ENCODE measurements around the gene VKORC1.
"Not testable (repeated sequence)": the region's sequence is repeated elsewhere in the genome, so short reads cannot be mapped to it uniquely, and the experiment has no call there.

VKORC1 gene

DNA sequence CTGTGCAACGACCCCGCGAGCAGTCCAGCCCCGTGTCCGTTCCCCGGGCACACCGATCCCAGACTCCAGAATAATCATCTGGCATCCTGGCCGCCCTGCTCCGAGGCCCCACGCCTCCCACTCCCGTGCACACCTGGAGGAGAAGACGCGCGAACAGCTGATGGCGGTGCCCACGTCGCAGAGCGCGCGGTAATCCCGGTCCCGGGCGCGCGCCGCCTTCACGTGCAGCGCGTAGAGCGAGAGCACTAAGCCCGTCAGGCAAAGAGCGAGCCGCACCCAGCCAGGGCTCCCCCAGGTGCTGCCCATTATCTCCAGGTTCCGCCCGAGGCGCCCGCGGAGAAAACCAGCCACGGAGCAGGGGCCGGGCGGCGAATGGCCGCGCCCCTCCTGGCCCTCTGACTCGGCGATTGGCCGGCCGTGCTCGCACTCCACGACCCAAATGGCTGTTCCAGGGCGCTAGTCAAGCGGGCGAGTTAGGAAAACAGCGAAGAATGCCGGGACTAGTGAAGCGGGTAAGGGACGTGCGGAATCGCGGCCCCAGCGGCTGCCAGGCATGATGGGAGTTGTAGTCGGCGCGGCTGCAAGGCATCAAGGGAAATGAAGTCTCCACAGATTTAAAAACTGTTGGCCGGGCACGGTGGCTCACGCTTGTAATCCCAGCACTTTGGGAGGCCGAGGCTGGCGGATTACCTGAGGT lies at the start of gene VKORC1:
Gene VKORC1 (minus strand): TSS at position 374 of the 697 bp plus-strand sequence. CDS start 68 bp downstream, at position 306.
- DNase-seq (ENCODE audit: low read depth): peak; percentile 70

DNA sequence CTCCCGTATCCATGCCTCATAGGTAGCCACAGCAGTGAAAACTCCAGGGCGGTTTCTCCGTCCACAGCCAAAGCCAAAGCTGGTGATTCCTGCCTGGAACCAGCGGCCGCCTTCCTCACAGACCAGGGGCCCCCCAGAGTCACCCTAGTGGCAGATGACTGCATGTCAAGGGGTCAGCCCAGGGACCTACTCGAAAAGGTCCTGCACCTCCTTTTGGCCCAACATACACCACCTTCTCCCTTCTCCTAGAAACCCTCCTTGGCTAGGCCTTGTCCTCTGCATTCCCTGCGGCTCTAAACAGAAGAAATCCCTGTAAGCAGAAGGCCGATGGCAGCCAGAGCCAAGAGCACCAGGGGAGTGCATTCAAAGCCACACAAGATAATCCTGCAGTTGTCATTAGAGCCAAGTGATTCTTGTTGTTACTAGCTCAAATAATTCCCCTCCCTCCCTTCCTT lies 49.1 kb upstream of the VKORC1 start:
- no peak for DNase-seq (ENCODE audit: low read depth)

DNA sequence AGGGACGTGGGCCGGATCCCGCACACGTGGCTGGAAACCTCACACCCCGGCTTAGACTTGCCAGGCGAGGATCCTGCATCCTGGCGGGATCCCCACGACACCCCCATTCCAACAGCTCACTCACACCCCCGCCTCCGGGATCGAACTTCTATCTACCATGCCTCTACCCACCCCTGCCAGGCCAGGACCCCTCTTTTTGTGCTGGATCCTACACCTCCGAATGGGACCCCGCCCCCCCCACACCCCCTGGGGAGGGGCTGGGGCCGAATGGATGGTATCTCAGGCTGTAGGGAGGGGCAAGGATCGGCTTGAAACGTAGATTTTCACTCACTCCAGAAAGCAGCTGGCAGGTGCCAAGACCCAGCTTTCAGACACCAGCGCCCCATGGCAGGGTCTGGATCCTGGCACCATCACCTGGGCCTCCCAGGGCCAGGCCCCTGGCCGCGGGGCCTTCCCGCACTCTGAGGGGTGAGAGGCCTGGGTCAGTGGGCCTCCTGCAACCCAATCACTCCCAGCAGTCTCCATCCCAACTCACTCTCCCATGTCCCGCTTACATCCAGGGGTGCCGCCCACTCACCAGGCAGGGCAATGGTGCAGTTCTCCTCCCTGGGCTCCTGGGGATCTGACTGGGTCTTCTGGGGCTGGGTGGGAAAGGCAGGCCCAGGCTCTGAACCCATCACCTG lies 48.6 kb upstream of the VKORC1 start:
- no peak for DNase-seq (ENCODE audit: low read depth)

DNA sequence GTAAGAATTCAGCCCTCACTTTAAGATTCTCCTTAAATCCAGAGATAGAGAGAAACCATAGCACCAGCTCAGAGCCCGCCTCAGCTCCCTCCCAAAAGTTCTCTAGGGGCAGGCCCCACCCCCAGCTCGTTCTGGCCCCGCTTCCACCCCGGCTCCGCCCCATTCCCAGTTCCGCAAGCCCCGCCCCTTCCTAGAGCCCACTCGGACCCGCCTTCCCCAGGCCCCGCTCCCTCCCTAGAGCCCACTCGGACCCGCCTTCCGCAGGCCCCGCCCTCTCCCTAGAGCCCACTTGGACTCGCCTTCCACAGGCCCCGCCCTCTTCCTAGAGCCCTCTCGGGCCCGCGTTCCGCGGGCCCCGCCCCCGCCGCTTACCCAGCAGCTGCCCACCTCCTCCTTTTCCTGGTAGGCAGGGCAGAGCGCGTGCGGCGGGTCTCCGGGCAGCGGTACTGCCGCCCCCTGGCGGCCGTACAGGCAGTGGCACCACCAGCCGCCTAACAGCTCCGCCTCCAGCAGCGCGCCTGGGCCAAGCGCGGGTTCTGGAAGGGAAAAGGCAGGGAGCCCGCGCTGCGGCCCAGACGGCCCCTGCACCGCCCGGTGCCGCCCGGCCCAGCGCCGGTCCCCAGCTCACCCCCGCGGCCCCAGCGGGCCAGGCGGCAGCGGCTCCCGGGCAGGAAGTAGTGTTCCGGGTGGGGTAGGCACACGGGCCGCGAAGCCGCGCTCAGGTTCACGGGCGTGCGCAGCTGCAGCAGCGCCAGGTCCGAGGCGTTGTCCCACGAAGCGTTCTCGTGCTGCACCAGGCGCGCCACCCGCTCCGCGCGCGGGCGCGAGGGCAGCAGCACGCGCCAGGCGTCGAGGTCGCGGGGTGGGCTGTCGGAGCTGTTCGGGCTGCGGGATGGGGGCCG lies 47.8 kb upstream of the VKORC1 start:
- DNase-seq (ENCODE audit: low read depth): peak; percentile 92

DNA sequence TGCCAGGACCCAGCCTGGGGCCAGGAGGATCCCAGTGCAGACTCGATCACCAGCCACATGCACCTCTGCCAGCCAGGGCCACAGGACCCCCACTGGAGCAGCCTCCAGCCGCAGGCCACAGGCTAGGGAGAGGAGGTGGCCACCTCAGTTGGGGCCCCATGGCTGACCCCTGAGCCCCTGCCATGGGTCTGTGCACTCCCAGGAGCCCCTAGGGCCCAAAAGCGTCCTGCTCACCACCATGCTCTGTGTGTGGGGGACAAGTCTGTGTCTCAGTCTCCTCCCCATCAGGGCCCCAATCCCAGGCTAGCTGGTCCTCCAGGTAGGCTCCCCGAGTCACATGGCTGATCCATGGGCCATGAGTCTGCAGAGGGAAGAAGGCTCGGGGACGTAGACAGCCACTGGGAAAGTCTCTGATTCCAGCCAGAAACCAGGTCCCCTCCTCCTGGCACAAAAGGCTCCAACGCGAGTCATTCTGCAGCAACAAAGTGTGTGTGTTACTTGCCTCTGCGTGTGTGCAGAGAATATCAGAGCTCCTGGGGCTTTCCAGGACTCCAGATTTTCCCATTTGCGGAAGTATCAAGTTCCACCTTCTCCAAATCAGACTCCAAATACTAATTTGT lies 47.0 kb upstream of the VKORC1 start:
- DNase-seq (ENCODE audit: low read depth): no peak

DNA sequence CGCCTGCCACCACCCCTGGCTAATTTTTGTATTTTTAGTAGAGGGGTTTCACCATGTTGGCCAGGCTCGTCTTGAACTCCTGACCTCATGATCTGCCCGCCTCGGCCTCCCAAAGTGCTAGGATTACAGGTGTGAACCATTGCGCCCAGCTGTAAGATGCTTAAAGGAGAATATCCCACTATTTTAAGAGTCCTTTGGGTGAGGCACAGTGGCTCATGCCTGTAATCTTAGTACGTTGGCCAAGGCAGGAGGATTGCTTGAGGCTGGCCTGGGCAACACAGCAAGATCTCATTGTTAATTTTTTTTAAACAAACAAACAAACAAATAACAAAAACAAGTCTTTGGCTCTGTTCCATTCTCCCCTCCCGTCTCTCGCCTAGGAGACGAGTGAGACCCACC lies 46.5 kb upstream of the VKORC1 start:
- DNase-seq (ENCODE audit: low read depth): not testable (repeated sequence)

DNA sequence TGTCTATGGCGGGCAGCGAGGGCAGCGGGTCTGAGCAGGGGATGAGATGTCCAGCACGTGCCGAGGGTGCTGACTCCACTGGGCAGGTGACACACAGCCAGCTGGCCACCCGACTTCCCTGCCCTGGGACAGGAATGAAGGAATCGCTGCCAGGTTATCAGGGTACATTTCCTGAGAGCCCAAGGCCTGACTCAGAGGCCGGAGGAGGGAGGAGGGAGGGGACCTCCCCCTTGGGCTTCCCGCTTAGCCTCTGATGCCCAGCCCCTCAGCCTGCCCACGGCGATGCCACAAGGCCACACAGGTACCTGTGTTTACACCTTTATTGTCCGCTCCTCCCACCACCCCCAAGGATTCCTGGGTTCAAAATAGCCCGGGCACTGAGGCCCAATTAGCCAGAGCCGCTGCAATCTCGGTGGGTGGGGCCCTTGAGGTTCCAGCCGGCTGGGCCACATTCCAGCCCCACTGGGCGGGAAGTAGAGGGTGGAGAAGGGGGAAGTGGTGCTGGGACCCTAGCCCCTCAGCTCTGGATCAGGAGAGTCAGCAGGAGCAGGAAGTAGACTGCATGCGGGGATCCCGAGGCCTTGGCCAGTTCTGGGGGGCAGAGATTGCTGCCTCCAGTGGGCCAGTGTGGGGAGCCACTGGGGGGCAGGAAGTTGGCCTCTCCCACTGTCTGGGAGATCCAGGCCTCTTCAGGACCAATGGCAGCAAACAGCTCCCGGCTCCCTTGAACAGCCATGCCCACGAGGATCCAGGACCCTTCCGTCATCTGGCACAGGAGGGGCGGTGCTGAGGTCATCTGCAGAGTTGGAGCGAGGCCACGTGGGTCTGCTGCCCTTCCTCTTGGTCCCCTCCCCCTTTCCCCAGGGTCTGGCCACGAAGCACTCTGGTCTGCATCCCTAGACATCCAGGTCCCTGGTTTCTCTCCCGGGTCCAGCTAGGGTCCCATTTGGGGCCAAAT lies 44.3 kb upstream of the VKORC1 start:
- no peak for DNase-seq (ENCODE audit: low read depth)

DNA sequence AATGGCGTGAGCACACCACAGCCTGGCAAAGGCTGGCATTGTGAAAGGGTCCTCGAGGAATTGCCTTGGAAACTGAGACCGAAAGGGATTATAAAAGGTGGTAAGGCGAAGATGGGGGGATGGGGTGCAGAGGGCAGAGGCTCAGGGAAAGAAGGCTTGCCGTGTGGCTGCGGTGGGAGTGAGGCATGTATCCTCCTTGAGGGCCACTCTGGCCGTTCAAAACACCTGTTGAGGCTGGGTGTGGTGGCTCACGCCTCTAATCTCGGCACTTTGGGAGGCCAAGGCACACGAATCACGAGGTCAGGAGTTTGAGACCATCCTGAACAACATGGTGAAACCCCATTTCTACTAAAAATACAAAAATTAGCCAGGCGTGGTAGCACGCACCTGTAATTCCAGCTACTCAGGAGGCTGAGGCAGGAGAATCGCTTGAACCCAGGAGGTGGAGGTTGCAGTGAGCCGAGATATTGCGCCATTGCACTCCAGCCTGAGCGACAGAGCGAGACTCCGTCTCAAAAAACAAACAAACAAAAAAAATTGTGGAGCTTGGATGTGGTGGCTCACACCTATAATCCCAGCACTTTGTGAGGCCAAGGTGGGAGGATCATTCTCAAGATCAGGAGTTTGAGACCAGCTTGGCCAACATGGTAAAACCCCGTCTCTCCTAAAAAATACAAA lies 42.4 kb upstream of the VKORC1 start:
- DNase-seq (ENCODE audit: low read depth): not testable (repeated sequence)

DNA sequence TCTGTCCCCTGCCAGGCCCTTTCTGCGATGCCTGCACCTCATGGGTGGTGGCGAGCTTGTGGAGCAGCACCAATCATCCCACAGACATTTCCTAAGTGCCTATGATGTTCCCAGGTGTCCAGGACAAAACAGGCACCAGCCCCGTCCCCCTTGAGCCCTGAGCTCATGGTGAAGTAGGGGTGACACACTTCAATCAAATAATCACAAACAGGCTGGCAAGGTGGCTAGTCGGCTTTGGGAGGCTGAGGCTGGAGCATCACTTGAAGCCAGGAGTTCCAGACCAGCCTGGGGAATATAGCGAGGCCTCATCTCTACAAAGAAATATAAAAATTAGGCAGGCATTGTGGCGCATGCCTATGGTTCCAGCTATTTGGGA lies 41.7 kb upstream of the VKORC1 start:
- no peak for DNase-seq (ENCODE audit: low read depth)

DNA sequence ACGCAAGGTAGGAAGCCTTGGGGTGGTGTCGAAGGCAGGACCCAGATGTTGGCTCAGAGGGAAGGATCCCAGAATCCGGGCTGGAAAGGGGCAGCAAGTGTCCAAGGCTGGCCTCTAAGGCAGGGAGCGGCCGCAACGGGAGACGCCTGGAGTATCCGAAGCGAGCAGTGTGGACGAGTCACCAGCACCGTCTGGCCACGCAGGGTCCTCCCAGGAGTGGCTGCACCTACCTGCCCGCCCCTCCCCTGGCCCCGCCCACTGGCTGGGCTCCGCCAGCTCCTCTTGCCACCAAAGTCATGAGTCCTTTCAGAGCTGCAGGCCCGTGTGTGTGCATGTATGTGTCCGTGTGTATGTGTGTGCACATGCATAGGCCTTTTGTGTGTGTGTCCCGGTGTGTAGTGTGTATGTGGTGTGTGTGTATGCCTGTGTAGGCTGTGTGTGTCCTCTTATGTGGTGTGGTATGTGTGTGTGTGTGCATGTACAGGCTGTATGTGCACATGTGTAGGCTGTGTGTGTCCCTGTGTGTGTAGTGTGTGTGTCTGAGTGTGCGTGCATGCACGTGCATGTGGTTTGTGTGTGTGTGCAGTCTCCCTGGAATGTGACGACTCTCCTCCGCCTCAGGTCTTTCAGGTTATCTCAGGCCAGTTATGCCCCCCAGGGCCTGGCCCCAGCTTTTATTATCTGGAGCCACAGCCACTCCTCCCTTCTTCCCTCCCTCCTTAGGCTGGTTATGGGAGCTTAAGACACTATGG lies 41.1 kb upstream of the VKORC1 start, which contains the start of gene PRSS8:
Gene PRSS8 (minus strand): TSS at position 193 of the 752 bp plus-strand sequence. CDS start 229 bp downstream, outside the sequence.
- DNase-seq (ENCODE audit: low read depth): no peak

DNA sequence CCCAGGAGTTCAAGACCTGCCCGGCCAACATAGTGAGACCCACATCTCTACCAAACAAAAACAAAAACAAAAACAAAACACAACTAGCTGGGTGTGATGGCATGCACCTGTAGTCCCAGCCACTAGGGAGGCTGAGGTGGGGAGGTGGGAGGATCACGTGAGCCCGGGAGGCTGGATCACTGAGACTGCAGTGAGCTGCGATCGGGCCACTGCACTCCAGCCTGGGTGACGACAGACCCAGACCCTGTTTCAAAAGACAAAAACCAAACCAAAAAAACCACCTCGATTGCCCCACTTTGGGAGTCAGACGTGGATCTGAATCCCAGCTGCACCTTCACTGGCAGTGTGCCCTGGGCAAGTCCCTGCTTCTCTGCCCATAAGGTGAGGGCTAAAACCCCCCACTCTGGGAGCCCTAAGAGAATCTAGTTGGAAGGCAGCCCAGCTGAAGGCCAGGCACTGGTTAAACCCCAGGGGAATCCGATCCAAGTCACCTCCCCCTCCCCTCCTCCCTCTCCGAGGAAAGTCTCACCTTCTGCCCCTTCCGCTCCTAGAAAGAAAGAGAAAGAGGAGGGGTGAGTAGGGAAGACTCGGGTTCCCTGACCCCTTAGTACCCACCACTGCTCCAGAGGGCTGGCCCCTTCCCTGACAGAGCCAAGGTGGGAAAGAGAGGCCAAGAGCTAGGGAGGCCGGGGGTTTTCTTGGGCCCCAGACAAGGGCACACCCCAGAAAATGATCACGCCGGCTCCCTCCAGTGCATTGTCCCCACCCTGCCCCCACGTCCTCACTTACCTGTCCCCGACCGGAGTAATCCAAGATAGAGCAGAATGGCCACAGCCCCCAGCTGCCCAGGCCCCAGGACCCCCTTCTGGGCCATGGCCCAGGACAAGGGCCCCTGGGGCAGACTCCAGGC lies 40.3 kb upstream of the VKORC1 start:
- no peak for DNase-seq (ENCODE audit: low read depth)

DNA sequence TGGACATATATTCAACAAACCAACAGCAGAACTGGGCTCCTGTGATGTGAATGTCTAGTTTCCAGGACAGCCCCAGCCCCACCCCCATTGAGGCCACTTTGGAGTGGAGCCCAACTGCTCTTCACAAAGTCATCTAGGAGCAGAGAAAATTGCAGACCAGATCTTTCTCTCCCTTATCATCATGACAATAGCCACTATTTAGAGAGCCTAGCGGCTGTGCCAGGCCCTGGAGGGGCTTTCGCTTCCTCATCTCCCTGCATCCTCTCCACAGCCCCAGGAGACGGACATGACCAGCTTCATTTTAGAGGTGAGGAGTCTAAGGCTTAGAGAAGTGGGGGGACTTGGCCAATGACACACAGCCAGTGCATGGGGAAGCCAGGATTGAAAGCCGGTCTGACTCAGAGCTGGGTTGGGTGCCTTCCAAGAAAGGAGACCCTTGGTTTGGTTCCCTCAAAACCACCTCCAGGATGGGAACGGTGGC lies 39.5 kb upstream of the VKORC1 start:
- no peak for DNase-seq (ENCODE audit: low read depth)

DNA sequence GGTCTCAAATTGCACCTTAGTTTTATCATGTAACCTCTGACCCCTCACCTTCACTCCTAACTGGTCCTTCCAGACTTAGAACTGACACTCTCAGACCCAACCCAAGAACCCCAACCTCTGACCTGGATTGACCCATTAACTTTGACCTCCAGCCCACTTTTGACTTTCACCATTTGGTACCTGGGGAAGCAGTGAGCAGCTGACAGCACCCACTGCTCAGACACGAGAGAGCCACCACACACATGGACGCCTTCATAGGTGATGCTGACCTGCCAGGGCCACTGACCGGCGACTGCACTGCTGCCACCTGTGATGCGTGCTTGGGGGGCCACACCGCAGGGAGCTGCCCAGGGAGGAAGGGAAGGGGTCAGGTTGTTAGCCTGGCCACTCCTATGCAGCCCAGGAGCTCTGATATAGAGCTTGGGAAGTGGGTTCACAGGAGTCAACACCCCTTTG lies 38.5 kb upstream of the VKORC1 start:
- DNase-seq (ENCODE audit: low read depth): no peak

DNA sequence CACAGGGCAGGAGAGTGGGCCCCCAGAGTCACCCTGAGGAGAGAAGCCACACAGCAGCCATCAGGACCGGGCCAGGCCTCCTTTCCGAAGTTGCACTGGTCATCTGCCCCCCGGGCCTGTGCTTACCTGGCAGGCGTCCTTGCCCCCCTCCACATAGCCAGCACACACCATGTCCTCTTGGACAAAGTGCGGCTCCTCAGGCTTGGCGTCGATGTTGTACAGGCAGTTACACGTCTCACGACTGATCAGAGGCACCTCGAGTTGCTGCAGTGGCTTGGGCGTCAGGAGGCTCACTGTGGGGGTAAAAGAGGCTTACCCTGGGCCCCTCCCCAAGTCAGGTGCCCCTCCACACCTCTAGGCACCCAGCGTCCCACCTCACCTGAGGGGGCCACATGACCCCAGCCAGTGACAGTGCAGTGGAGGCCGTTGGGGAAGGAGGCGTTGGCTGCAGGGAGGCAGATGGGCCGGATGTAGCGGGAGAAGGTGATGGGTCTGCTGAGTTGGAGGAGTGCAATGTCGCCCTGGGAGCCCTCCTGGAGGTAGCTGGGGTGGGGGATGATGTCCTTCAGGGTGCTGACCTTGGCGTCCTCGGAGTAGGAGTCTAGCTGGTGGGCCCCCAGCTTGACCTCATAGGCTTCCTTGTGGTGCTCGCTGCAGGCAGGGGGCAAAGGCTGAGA lies 37.8 kb upstream of the VKORC1 start:
- no peak for DNase-seq (ENCODE audit: low read depth)

DNA sequence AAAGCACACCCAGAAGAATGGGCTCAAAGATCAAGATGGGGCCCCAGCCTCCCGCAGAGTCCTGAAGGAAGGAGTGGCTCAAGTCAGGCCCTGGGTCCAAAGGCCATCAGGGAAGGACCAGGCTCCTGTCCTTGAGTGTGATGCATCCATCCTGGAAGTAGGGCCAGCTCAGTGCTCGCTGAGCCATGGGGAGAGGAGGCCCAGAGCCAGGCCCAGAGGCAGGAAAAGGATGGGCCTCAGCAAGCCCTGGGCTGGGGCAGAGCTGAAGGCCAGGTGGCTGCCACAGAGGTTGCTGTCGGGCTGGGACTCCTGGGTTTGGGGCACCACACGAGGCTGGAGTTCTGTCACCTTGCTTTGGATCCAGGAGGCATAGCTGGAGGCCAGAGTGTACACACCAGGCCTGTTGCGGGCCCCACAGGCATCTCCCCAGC lies 37.3 kb upstream of the VKORC1 start:
- DNase-seq (ENCODE audit: low read depth): no peak

DNA sequence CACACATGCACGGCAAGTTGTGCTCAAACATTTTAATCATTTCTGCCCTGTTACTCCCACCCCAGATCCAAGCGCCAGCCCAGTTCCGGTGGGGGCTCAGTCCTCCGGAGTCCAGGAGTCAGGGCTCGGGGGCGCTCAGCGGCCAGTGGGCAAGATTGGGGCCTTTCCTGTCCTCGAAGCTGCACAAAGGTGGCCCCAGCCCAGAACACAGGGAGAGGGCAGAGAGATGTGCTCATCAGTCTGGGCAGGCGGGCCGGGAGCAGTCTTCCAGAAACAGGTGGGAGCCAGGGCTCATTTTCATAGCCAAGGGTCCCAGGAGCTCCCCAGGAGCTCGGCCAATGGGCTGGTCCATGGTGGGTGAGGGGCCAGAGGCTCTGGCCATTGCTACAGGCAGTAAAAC lies 36.8 kb upstream of the VKORC1 start:
- no peak for DNase-seq (ENCODE audit: low read depth)

DNA sequence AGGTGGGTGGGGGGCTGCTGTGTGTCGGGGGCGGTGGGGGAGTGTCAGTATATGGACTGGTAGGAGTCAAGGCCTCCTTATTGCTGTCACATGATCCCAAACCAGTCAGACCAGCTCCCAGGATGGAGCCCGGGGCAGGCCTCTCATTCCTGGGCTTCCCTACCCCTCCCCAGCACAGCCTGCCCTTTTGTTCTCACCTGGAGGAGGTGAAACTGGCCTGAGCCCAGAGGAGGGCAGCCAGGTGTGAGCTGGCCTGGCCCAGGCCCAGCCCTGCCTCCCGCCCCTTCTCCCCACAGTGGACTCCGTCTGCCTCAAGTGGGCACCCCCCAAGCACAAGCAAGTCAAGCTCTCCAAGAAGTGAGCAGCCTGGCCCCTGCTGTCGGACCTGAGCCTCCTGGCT lies 36.3 kb upstream of the VKORC1 start:
- no peak for DNase-seq (ENCODE audit: low read depth)
